HEK293 (cell line): ENCODE measurements around the gene ARHGAP33.

Experiments
- CTCF ChIA-PET: fragments of 350-600 bp; formaldehyde crosslinking; extraction: SDS; loops from one replicate; lab custom pipeline; 2021; ENCODE audit warnings: antibody characterized with exemption; lab: Yijun Ruan, JAX
- POLR2A ChIA-PET: fragments of 300-600 bp; formaldehyde crosslinking; extraction: SDS; loops from one replicate; lab custom pipeline; 2020; ENCODE audit warnings: antibody characterized with exemption, inconsistent platforms; lab: Yijun Ruan, JAX
- H3K27ac ChIP-seq: fragments of 200-500 bp; sonication (Bioruptor generic); 2 replicates; pipeline ENCODE4 v1.5.1; 2014; ENCODE audit warnings: low read depth, low read length, control low read depth, inconsistent platforms; ENCODE audit errors: extremely low read depth
- H3K36me3 ChIP-seq, 2 experiments: fragments of 200-500 bp in 1 of 2; sonication (Bioruptor generic) in 1 of 2; 1 replicate in 1 of 2; 2 replicates in 1 of 2; pipeline ENCODE4 v1.5.1; 2014 to 2017; ENCODE audit warnings: inconsistent platforms in 2 of 2, low read length in 2 of 2; ENCODE audit not compliant: control insufficient read depth in 2 of 2, insufficient read depth in 1 of 2
- H3K4me1 ChIP-seq: fragments of 200-500 bp; sonication (Bioruptor generic); 2 replicates; pipeline ENCODE4 v1.5.1; 2014; ENCODE audit warnings: mild to moderate bottlenecking, low read length, inconsistent platforms; ENCODE audit not compliant: control insufficient read depth, insufficient read depth
- H3K4me3 ChIP-seq: 2 replicates; pipeline ENCODE4 v1.5.1; 2011; ENCODE audit warnings: low read depth, mild to moderate bottlenecking, control low read depth, low read length, moderate library complexity
- H3K9me3 ChIP-seq: fragments of 200-500 bp; sonication (Bioruptor generic); 2 replicates; pipeline ENCODE4 v1.5.1; 2014; ENCODE audit warnings: low read depth, low read length, inconsistent platforms; ENCODE audit not compliant: control insufficient read depth, insufficient read depth
- KLF10 ChIP-seq: fragments of 450-650 bp; IDR thresholded peaks from 2 replicates; pipeline ENCODE4 v1.5.1; 2018; ENCODE audit warnings: missing biosample characterization, mild to moderate bottlenecking, missing genetic modification characterization
- PRDM10 ChIP-seq: fragments of 450-650 bp; formaldehyde crosslinking; IDR thresholded peaks from 2 replicates; pipeline ENCODE4 v1.5.1; 2016; ENCODE audit warnings: missing biosample characterization, missing genetic modification characterization
- REST ChIP-seq: fragments of 450-650 bp; formaldehyde crosslinking; IDR thresholded peaks from 2 replicates; pipeline ENCODE4 v1.5.1; 2016; ENCODE audit warnings: missing biosample characterization, missing genetic modification characterization
- SALL2 ChIP-seq: fragments of 450-650 bp; formaldehyde crosslinking; IDR thresholded peaks from 2 replicates; pipeline ENCODE4 v1.5.0; 2017; ENCODE audit warnings: missing biosample characterization, mild to moderate bottlenecking, missing genetic modification characterization, borderline replicate concordance
- SCRT1 ChIP-seq: fragments of 450-650 bp; formaldehyde crosslinking; IDR thresholded peaks from 2 replicates; pipeline ENCODE4 v1.5.1; 2016; ENCODE audit warnings: missing biosample characterization, missing genetic modification characterization, borderline replicate concordance
- SP2 ChIP-seq: fragments of 450-650 bp; formaldehyde crosslinking; IDR thresholded peaks from 2 replicates; pipeline ENCODE4 v1.5.1; 2016; ENCODE audit warnings: missing biosample characterization, missing genetic modification characterization
- SP7 ChIP-seq: fragments of 450-650 bp; formaldehyde crosslinking; IDR thresholded peaks from 2 replicates; pipeline ENCODE4 v1.5.1; 2016; ENCODE audit warnings: missing biosample characterization, missing genetic modification characterization
- WT1 ChIP-seq: fragments of 450-650 bp; formaldehyde crosslinking; IDR thresholded peaks from 2 replicates; pipeline ENCODE4 v1.5.1; 2016; ENCODE audit warnings: missing biosample characterization, missing genetic modification characterization
- ZBTB17 ChIP-seq: fragments of 450-650 bp; formaldehyde crosslinking; IDR thresholded peaks from 2 replicates; pipeline ENCODE4 v1.5.1; 2016; ENCODE audit warnings: missing biosample characterization, missing genetic modification characterization
- ZBTB49 ChIP-seq: fragments of 450-650 bp; formaldehyde crosslinking; IDR thresholded peaks from 2 replicates; pipeline ENCODE4 v1.5.1; 2016; ENCODE audit warnings: missing biosample characterization, missing genetic modification characterization, low read depth
- ZNF239 ChIP-seq: fragments of 450-650 bp; formaldehyde crosslinking; IDR thresholded peaks from 2 replicates; pipeline ENCODE4 v1.5.1; 2016; ENCODE audit warnings: missing biosample characterization, missing genetic modification characterization
- ZNF335 ChIP-seq: fragments of 450-650 bp; formaldehyde crosslinking; conservative IDR thresholded peaks from 2 replicates; pipeline ENCODE4 v1.5.1; 2016; ENCODE audit warnings: missing biosample characterization, missing genetic modification characterization
- ZNF449 ChIP-seq: fragments of 450-650 bp; formaldehyde crosslinking; IDR thresholded peaks from 2 replicates; pipeline ENCODE4 v1.5.1; 2017; ENCODE audit warnings: missing biosample characterization, mild to moderate bottlenecking, missing genetic modification characterization, moderate library complexity
- ZNF513 ChIP-seq: fragments of 450-650 bp; IDR thresholded peaks from 2 replicates; pipeline ENCODE4 v1.5.1; 2018; ENCODE audit warnings: missing biosample characterization, missing genetic modification characterization
- ZNF561 ChIP-seq: fragments of 450-650 bp; IDR thresholded peaks from 2 replicates; pipeline ENCODE4 v1.5.1; 2018; ENCODE audit warnings: missing biosample characterization, missing genetic modification characterization, borderline replicate concordance
- ZNF639 ChIP-seq: fragments of 450-650 bp; formaldehyde crosslinking; IDR thresholded peaks from 2 replicates; pipeline ENCODE4 v1.5.1; 2016; ENCODE audit warnings: missing biosample characterization, missing genetic modification characterization
- ZNF704 ChIP-seq: fragments of 450-650 bp; formaldehyde crosslinking; IDR thresholded peaks from 2 replicates; pipeline ENCODE4 v1.5.1; 2016; ENCODE audit warnings: missing biosample characterization, missing genetic modification characterization
- ZNF785 ChIP-seq: fragments of 450-650 bp; formaldehyde crosslinking; IDR thresholded peaks from 2 replicates; pipeline ENCODE4 v1.5.1; 2016; ENCODE audit warnings: missing biosample characterization, missing genetic modification characterization

The ARHGAP33 gene

GRCh38 chr19:35746087-35746462 lies 29.3 kb upstream of the ARHGAP33 start:
- Histone ChIP-seq H3K36me3 (peaks cover 13 to 47% of the 10 kb centered on the region in 2 experiments), H3K9me3 (no peaks in the 10 kb centered on the region; the same call in none of the 2 replicates), H3K4me3 (peak overlapping the region; percentile 57), H3K4me1 (peaks cover 35% of the 10 kb centered on the region), H3K27ac (peak overlapping the region; percentile 95)
- ChIA-PET CTCF (interaction anchor here (0.5 to 4.9 kb wide), 7 partner anchors 9 to 440 kb away, joined by 3 to 37 read pairs (median 5); no protein-coding TSS in a partner anchor), POLR2A (interaction anchor here (0.6 to 2.9 kb wide), 26 partner anchors 9 to 480 kb away, joined by 3 to 34 read pairs (median 6); partner anchors contain the start of genes ALKBH6, COX6B1, HAUS5 and HSPB6)
- no peak for TF ChIP-seq ZBTB49 (tag by site-specific recombination)
- TF ChIP-seq ZNF561 (tag by site-specific recombination) = no peak
- no peak for TF ChIP-seq SP7
- TF ChIP-seq ZNF704 (tag by site-specific recombination) = no peak
- peak; percentile 96 for TF ChIP-seq ZNF335 (tag by site-specific recombination)
- TF ChIP-seq ZNF639 (tag by site-specific recombination) = no peak
- no peak for TF ChIP-seq SALL2 (tag by site-specific recombination)
- TF ChIP-seq REST (tag by site-specific recombination) = no peak
- TF ChIP-seq WT1 = no peak
- TF ChIP-seq ZNF449 = no peak
- TF ChIP-seq SCRT1 (tag by site-specific recombination) = no peak
- TF ChIP-seq KLF10 (tag by site-specific recombination) = no peak
- peak; percentile 61 for TF ChIP-seq ZBTB17 (tag by site-specific recombination)
- TF ChIP-seq ZNF785 (tag by site-specific recombination) = no peak

- Histone ChIP-seq H3K4me1 (peaks cover 32% of the 10 kb centered on the region), H3K27ac (peak overlapping the region; percentile 95), H3K9me3 (no peaks in the 10 kb centered on the region; the same call in none of the 2 replicates), H3K4me3 (no peak overlapping the region; the same call in 1 of the 2 replicates), H3K36me3 (peaks cover 13 to 50% of the 10 kb centered on the region in 2 experiments)
- CTCF ChIA-PET = interaction anchor here (0.5 to 4.9 kb wide), 4 partner anchors 10 to 440 kb away, joined by 3 to 37 read pairs (median 6); no protein-coding TSS in a partner anchor
- POLR2A ChIA-PET = interaction anchor here (0.5 to 2.2 kb wide), 5 partner anchors 16 to 98 kb away, joined by 4 to 20 read pairs (median 7); partner anchors contain the start of gene COX6B1
- TF ChIP-seq ZNF239 (no peak), SP2 (tag by site-specific recombination) (0 out of 2 replicates have a peak, but pooled peaks have one; percentile 16), PRDM10 (tag by site-specific recombination) (peak; percentile 47; the same call in 1 of the 2 replicates), ZNF785 (tag by site-specific recombination) (no peak), ZNF513 (tag by site-specific recombination) (no peak)
Measured at GRCh38 chr19:35746531-35746930, 28.8 kb upstream of the ARHGAP33 start.
